IgD-negative memory B cell (primary cell): Measurements from ENCODE around the gene TNFRSF25. TPM values are rescaled to one million over a fixed set of nuclear protein-coding genes. Genes with fewer than 3 reads are reported as not detected.
"Not testable (repeated sequence)": the region's sequence is repeated elsewhere in the genome, so short reads cannot be mapped to it uniquely, and the experiment has no call there.

ENCODE experiments used
- H3K27ac Mint-ChIP-seq, 3 donors: one replicate each; pipeline ENCODE4 v1.8.0; 2020 to 2022; ENCODE audit warnings: mild to moderate bottlenecking in 3 of 3, mixed read lengths in 3 of 3, moderate library complexity in 1 of 3
- H3K27me3 Mint-ChIP-seq: one replicate; pipeline ENCODE4 v1.8.0; 2021; ENCODE audit warnings: mixed read lengths
- H3K36me3 Mint-ChIP-seq: one replicate; pipeline ENCODE4 v1.8.0; 2020; ENCODE audit warnings: mild to moderate bottlenecking, mixed read lengths
- H3K4me1 Mint-ChIP-seq, 3 donors: one replicate each; pipeline ENCODE4 v1.8.0; 2020 to 2022; ENCODE audit warnings: mixed read lengths in 3 of 3, mild to moderate bottlenecking in 1 of 3
- H3K4me3 Mint-ChIP-seq, 4 donors: one replicate each; pipeline ENCODE4 v1.8.0; 2020 to 2022; ENCODE audit warnings: mild to moderate bottlenecking in 4 of 4, mixed read lengths in 4 of 4, moderate library complexity in 3 of 4
- H3K9me3 Mint-ChIP-seq, 3 donors: one replicate each; pipeline ENCODE4 v1.8.0; 2020 to 2021; ENCODE audit warnings: mixed read lengths in 3 of 3, mild to moderate bottlenecking in 1 of 3
- polyA plus RNA-seq: library from polyadenylated mRNA; unstranded; fragments of 300-500 nt; fragmentation: Illumina TruSeq; gene quantifications from one replicate; pipeline ENCODE4 v1.2.3, GENCODE V29; 2021

TNFRSF25 gene
- polyA plus RNA-seq, 1 donor from 2014 or later, result 2.3 TPM

- no peaks in the 10 kb centered on the region for H3K36me3 Mint-ChIP-seq
- H3K27ac Mint-ChIP-seq, result no peak overlapping the region
- H3K9me3 Mint-ChIP-seq, result no peaks in the 10 kb centered on the region
- peak overlapping the region in 2 of 4 donors; percentile 37 to 50 for H3K4me3 Mint-ChIP-seq
- H3K4me1 Mint-ChIP-seq, result peaks cover 0 to 4% (median 4%) of the 10 kb centered on the region in 3 donors
- H3K27me3 Mint-ChIP-seq, result peaks cover 13% of the 10 kb centered on the region
Observed at GRCh38 chr1:6496365-6496721, 30.4 kb upstream of the TNFRSF25 start.

GRCh38 chr1:6495540-6496364 is 29.8 kb upstream of the TNFRSF25 start:
- Mint-ChIP-seq H3K4me3 (peak overlapping the region in 2 of 4 donors; percentile 6 to 50), H3K36me3 (no peaks in the 10 kb centered on the region), H3K27ac (no peak overlapping the region), H3K4me1 (peaks cover 0 to 8% (median 7%) of the 10 kb centered on the region in 3 donors), H3K27me3 (peaks cover 13% of the 10 kb centered on the region), H3K9me3 (no peaks in the 10 kb centered on the region)

- no peaks in the 10 kb centered on the region for H3K9me3 Mint-ChIP-seq
Observed at GRCh38 chr1:6495041-6495441, 29.1 kb upstream of the TNFRSF25 start.

GRCh38 chr1:6494627-6495026 is 28.7 kb upstream of the TNFRSF25 start:
- Mint-ChIP-seq H3K27me3 (peaks cover 10% of the 10 kb centered on the region), H3K27ac (no peak overlapping the region), H3K4me3 (peak overlapping the region in 1 of 4 donors; percentile 1), H3K9me3 (no peaks in the 10 kb centered on the region), H3K36me3 (no peaks in the 10 kb centered on the region), H3K4me1 (peaks cover 0 to 8% (median 7%) of the 10 kb centered on the region in 3 donors)

More at GRCh38 chr1:6495041-6495441, 29.1 kb upstream of the TNFRSF25 start:
- H3K27ac Mint-ChIP-seq, result no peak overlapping the region
- peaks cover 12% of the 10 kb centered on the region for H3K27me3 Mint-ChIP-seq
- no peak overlapping the region for H3K4me3 Mint-ChIP-seq
- no peaks in the 10 kb centered on the region for H3K36me3 Mint-ChIP-seq
- H3K4me1 Mint-ChIP-seq, result peaks cover 0 to 8% (median 7%) of the 10 kb centered on the region in 3 donors

- not testable (repeated sequence) for H3K4me1 Mint-ChIP-seq, H3K27ac Mint-ChIP-seq, H3K27me3 Mint-ChIP-seq, H3K36me3 Mint-ChIP-seq, H3K4me3 Mint-ChIP-seq, H3K9me3 Mint-ChIP-seq
Observed at GRCh38 chr1:6493834-6494223, 27.9 kb upstream of the TNFRSF25 start.

- Mint-ChIP-seq H3K4me1 (peaks cover 3 to 6% (median 5%) of the 10 kb centered on the region in 3 donors), H3K36me3 (no peaks in the 10 kb centered on the region), H3K27ac (no peak overlapping the region), H3K4me3 (peak overlapping the region in 2 of 4 donors; percentile 64 to 86), H3K27me3 (peaks cover 8% of the 10 kb centered on the region), H3K9me3 (no peaks in the 10 kb centered on the region)
Observed at GRCh38 chr1:6491966-6492365, 26.0 kb upstream of the TNFRSF25 start.

GRCh38 chr1:6491480-6491962 is 25.5 kb upstream of the TNFRSF25 start, which contains the start of gene PLEKHG5:
Gene PLEKHG5, minus strand, starts transcription at chr1:6491667. Its CDS starts 14,096 bp downstream, at chr1:6477571.
- H3K27ac Mint-ChIP-seq, result peak within 1 kb of the TSS in 1 of 3 donors; percentile 89

GRCh38 chr1:6491081-6491449 is 25.1 kb upstream of the TNFRSF25 start:
- Mint-ChIP-seq H3K9me3 (no peaks in the 10 kb centered on the region), H3K27ac (peak overlapping the region in 1 of 3 donors; percentile 89), H3K4me3 (peak overlapping the region; percentile 64 to 93 (median 82)), H3K27me3 (peaks cover 10% of the 10 kb centered on the region), H3K4me1 (peaks cover 5 to 10% (median 9%) of the 10 kb centered on the region in 3 donors), H3K36me3 (no peaks in the 10 kb centered on the region)

More at GRCh38 chr1:6491480-6491962, 25.5 kb upstream of the TNFRSF25 start, which contains the start of gene PLEKHG5:
- Mint-ChIP-seq H3K4me3 (peak within 1 kb of the TSS; percentile 64 to 93 (median 82)), H3K9me3 (no peaks in the 10 kb centered on the region), H3K36me3 (no peaks in the 10 kb centered on the region), H3K4me1 (peaks cover 5 to 8% (median 6%) of the 10 kb centered on the region in 3 donors), H3K27me3 (peaks cover 6% of the 10 kb centered on the region)

- no peaks in the 10 kb centered on the region for H3K36me3 Mint-ChIP-seq
- no peak overlapping the region for H3K27ac Mint-ChIP-seq
- no peaks in the 10 kb centered on the region for H3K9me3 Mint-ChIP-seq
Observed at GRCh38 chr1:6490181-6491080, 24.5 kb upstream of the TNFRSF25 start.

GRCh38 chr1:6489799-6490180 is 23.8 kb upstream of the TNFRSF25 start:
- Mint-ChIP-seq H3K36me3 (no peaks in the 10 kb centered on the region), H3K4me3 (peak overlapping the region; percentile 64 to 88 (median 82)), H3K4me1 (peaks cover 3 to 10% (median 9%) of the 10 kb centered on the region in 3 donors), H3K9me3 (no peaks in the 10 kb centered on the region), H3K27ac (no peak overlapping the region), H3K27me3 (peaks cover 8% of the 10 kb centered on the region)

More at GRCh38 chr1:6490181-6491080, 24.5 kb upstream of the TNFRSF25 start:
- Mint-ChIP-seq H3K4me1 (peaks cover 3 to 10% (median 9%) of the 10 kb centered on the region in 3 donors), H3K4me3 (peak overlapping the region; percentile 64 to 93 (median 83)), H3K27me3 (peaks cover 8% of the 10 kb centered on the region)

- Mint-ChIP-seq H3K36me3 (no peaks in the 10 kb centered on the region), H3K9me3 (no peaks in the 10 kb centered on the region), H3K4me1 (peaks cover 3 to 10% (median 9%) of the 10 kb centered on the region in 3 donors), H3K27ac (no peak overlapping the region), H3K4me3 (peak overlapping the region in 1 of 4 donors; percentile 55), H3K27me3 (peaks cover 12% of the 10 kb centered on the region)
Observed at GRCh38 chr1:6489383-6489765, 23.4 kb upstream of the TNFRSF25 start.

GRCh38 chr1:6488602-6489382 is 22.8 kb upstream of the TNFRSF25 start:
- Mint-ChIP-seq H3K4me3 (no peak overlapping the region), H3K27ac (no peak overlapping the region)

GRCh38 chr1:6487804-6488484 is 22.0 kb upstream of the TNFRSF25 start:
- peak overlapping the region in 1 of 4 donors; percentile 30 for H3K4me3 Mint-ChIP-seq

More at GRCh38 chr1:6488602-6489382, 22.8 kb upstream of the TNFRSF25 start:
- Mint-ChIP-seq H3K36me3 (no peaks in the 10 kb centered on the region), H3K27me3 (peaks cover 16% of the 10 kb centered on the region), H3K9me3 (no peaks in the 10 kb centered on the region), H3K4me1 (peaks cover 3 to 10% (median 9%) of the 10 kb centered on the region in 3 donors)

More at GRCh38 chr1:6487804-6488484, 22.0 kb upstream of the TNFRSF25 start:
- H3K4me1 Mint-ChIP-seq, result peaks cover 3 to 10% (median 9%) of the 10 kb centered on the region in 3 donors
- no peaks in the 10 kb centered on the region for H3K36me3 Mint-ChIP-seq
- H3K27ac Mint-ChIP-seq, result no peak overlapping the region
- H3K9me3 Mint-ChIP-seq, result no peaks in the 10 kb centered on the region
- peaks cover 16% of the 10 kb centered on the region for H3K27me3 Mint-ChIP-seq
